GM21381 (cell line): Measurements from ENCODE around the gene ABCA7.
"Not testable (repeated sequence)": the region's sequence is repeated elsewhere in the genome, so short reads cannot be mapped to it uniquely, and the experiment has no call there.

Source experiments
- ATAC-seq: cut with Tn5 transposase; IDR thresholded peaks from one replicate; pipeline ENCODE4 v1.9.1; 2021; ENCODE audit warnings: mild to moderate bottlenecking, moderate library complexity; ENCODE audit not compliant: unreplicated experiment

Gene ABCA7

GRCh38 chr19:1015061-1015781 is 24.7 kb upstream of the ABCA7 start:
- ATAC-seq = no peak

DNA sequence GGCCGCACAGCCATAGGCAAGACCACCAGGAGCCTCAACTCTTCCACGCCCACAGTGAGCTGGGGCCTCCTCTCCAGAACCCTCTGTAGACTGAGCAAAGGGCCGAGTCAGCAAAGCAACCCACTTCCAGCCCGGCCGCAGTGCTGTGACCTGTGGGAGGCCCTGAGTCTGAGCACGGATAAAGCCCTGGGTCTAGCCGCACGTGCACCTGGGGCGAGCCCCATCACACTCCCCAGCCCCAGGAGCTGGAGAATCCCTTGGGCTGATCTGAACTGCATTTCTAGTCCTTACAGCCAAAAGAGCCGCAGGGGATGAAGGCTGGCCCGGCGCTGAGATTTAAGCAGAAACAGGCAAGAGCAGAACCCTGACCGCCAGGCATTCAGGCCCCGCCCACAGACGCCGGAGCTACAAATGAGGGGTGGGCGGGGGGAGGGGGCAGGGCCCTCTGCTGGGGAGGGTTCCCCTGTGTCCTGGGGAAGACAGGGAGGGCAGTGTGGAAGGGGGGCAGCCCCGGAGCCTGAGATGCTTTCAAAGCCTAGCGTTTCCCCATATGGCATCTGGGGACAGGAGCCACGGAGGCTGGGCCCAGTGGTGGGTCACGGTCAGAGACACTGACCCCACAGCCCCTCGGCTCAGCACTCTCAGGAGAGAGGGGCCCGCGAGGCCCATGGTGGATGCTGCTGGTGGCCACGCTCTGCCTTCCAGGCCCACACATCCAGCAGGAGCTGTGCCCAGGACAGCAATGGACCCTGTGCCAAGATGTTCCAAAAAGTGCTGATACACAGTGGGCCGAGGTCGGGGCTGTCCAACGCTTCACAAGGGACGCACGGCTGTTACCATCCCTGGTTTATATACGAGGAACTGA is 23.9 kb upstream of the ABCA7 start:
- no peak for ATAC-seq

- ATAC-seq = no peak
Observed at GRCh38 chr19:1016647-1017114, 23.2 kb upstream of the ABCA7 start.

DNA sequence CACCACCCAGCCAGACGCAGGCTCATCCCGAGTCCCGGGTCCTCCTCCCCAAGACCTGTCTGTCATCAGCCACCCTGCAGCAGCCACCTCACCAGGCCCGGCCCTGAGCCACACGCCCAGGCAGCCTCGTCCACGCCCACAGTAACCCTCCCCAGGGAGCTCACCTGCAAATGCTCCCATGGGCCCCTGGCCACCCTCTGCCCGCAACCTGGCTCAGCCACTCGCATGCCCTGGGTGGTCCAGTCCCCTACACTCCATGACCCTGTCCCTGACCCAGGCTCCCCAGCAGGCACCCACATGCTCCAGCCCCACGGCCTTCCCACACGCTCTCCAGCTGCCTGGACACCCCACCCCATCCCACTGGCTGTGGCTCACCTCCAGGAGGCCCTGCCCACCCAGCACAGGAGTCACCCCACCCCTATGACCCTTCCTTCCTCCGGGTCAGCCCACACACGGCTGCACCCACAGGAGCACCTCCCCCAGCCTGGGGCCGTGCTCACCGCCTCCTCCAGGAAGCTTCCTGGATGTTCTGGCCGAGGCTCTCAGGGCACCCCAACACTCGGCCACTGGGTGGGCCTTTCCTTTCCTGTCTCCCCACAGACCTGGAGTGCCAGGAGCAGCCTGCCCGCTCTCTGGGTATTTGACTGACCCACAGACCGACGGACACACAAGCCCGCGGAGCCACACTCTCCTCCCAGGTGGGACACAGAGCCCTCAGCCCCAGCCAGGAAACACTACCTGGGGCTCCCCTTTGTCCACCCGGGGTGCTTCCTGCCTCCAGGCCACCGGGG is 22.6 kb upstream of the ABCA7 start:
- no peak for ATAC-seq

GRCh38 chr19:1017906-1018305 is 22.0 kb upstream of the ABCA7 start:
- no peak for ATAC-seq

DNA sequence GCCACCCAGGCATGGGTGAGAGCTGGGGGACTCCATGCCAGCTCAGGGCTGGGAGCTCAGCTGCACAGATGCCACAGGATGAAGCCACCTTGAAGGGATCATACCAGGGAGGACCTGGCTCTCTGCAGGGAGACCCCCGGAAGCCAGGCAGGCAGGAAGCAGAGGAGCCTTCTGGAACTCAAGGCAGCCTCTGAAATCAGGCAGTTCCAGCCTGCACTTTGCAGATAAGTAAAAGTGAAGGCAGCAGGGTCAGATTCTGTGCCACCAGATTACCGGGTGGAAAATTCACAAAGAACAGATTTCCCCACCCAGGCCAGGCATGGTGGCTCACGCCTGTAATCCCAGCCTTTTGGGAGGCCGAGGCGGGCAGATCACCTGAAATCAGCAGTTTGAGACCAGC is 21.5 kb upstream of the ABCA7 start:
- no peak for ATAC-seq

- no peak for ATAC-seq
Observed at GRCh38 chr19:1018932-1019615, 20.8 kb upstream of the ABCA7 start.

- no peak for ATAC-seq
Observed at GRCh38 chr19:1019616-1019961, 20.3 kb upstream of the ABCA7 start.

DNA sequence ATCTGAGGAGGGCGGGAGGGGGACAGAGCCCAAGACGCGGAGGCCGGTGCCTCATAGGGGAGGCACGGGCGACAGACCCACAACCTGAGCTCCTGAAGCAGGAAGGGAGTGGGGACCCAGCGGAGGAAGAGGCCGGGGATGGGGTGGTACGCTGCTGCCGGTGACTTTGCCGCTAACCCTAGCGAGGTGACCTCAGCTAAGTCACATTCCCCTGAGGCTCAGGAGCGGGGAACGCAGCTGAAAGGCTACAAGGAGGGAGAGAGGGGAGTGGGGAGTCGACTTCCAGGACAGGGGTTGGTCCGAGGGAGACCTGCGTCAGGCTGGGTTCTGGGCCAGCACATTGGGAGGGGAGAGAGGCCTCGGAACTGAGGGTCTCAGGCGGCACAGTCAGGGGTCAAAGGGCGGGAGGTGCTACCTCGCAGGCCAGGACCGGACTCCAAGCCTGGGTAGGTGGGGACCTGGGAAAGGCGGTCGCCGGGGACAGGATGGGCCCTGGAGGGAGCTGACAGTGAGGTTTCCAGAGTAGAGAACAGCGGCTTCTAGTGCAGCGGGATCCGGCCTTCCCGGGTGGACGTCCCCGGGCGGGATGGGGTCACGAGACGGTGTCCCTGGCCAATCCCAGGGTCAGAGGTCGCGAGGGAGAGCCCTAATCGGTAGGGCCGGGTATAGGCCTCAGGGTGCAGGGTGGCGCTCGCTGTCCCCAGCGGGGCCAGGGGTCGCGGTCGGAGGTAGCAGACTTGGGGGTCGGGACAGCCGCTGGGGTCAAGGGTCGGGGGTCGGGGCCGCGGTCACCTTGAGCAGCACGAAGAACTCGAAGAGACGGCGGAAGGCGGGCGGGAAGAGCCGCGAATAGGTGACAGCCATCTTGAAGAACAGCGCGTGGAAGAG is 19.7 kb upstream of the ABCA7 start:
- ATAC-seq = no peak

GRCh38 chr19:1020868-1021425 is 19.0 kb upstream of the ABCA7 start, which contains the start of gene TMEM259:
TMEM259 (minus strand) TSS chr19:1021123; CDS start chr19:1020996, 127 bp downstream.
- peak; percentile 74 for ATAC-seq

DNA sequence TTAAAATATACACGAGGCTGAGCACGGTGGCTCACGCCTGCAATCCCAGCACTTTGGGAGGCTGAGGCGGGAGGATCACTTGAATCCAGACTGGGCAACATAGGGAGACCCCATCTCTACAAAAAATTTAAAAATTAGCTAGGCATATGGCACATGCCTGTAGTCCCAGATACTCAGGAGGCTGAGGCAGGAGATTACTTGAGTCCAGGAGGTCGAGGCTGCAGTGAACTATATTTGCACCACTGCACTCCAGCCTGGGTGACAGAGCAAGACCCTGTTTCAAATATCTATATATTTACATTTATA is 16.1 kb upstream of the ABCA7 start:
- ATAC-seq = not testable (repeated sequence)

- not testable (repeated sequence) for ATAC-seq
Observed at GRCh38 chr19:1025080-1025479, 14.8 kb upstream of the ABCA7 start.

- ATAC-seq = peak; percentile 53
Observed at GRCh38 chr19:1025960-1026782, 13.7 kb upstream of the ABCA7 start, which contains the start of gene CNN2. CNN2 (plus strand) TSS chr19:1026608; CDS start chr19:1026662, 54 bp downstream.

DNA sequence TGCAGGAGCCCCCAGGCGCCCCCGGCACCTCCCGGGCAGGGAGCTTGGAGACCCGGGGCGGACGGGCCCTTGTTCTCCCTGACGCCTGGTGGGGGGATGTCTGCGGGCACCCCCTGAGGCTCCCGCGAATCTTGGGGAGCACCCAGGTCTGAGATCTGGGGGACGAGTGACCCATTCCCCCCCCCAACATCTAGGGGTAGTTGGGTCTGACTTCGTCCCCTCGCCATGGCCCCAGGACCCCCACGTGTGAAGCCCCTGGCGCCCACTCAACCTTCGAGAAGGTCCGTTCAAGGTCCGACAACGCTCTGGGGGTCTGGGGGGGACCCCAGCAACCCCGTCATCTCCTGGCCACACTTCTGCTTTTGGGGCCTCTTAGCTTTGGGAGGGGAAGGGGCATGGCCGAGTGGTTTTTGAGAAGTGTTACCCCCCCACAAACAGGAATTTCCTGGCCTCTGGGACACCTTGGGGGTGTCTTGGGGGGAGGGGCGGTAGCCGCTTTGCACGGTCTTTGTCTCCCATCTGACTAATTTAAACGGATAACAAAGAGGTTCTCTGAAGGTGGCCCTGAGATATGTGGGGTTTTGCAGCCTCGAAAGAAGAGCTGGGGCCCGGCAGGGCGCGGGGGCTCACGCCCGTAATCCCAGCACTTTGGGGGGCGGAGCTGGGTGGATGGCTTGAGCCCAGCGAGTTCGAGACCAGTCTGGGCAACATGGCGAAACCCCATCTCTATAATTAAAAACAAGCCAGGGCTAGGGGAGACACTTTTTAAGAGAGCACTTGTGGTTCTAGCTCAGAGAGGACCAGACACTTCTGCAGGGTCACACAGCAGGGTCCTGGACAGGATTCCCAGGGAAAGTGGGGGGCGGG is 12.9 kb upstream of the ABCA7 start:
- no peak for ATAC-seq

DNA sequence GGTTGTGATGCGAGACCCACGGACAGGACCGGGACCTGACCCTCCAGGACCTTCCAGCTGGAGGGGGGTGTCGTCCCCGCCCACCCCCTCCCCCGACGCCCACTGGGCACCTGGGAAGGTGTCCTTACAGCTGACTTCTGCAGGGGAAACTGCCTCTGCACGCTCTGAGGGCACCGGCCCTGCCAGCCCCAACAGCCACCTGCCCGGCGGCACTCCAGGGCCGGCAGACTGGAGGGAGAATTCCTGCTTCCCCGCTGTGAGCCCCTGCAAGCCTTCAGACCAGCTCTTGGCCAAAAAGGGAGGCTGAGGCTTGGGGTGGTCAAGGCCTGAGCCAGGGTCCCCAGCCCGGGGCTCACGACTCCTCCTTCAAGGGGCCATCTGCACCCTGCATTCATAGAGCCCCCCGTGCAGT is 12.3 kb upstream of the ABCA7 start:
- no peak for ATAC-seq

- peak; percentile 31 for ATAC-seq
Observed at GRCh38 chr19:1028062-1028926, 11.6 kb upstream of the ABCA7 start.
